Vagina (tissue), 2 donors: ENCODE results near the gene ZNF165. TPM values are rescaled to one million over a fixed set of nuclear protein-coding genes. Genes with fewer than 3 reads are reported as not detected.
A peak's percentile ranks its signal among the peaks of the same experiment; 100 is the strongest.
"Not testable (repeated sequence)": the region's sequence is repeated elsewhere in the genome, so short reads cannot be mapped to it uniquely, and the experiment has no call there.

Source experiments
- DNase-seq, 2 donors: peaks; one replicate each; pipeline ENCODE4 v3.0.0-alpha.2; 2017; ENCODE audit errors: extremely low spot score in 2 of 2
- H3K27ac ChIP-seq: fragments of 200-600 bp; sonication (generic); one replicate; pipeline ENCODE4 v1.5.1; 2019
- H3K27me3 ChIP-seq: fragments of 200-600 bp; sonication (generic); one replicate; pipeline ENCODE4 v1.5.1; 2019
- H3K36me3 ChIP-seq, 2 donors: fragments of 200-600 bp; sonication (generic); one replicate each; pipeline ENCODE4 v1.5.1; 2017 to 2019
- H3K4me1 ChIP-seq: fragments of 200-600 bp; sonication (generic); one replicate; pipeline ENCODE4 v1.5.1; 2019
- H3K4me3 ChIP-seq, 2 donors: fragments of 200-600 bp; sonication (generic); 1 replicate in 1 of 2; 2 replicates in 1 of 2; pipeline ENCODE4 v1.5.1; 2016 to 2019
- H3K9me3 ChIP-seq: fragments of 200-600 bp; sonication (generic); one replicate; pipeline ENCODE4 v1.5.1; 2019
- CTCF ChIP-seq, 3 experiments: fragments of 450-650 bp in 2 of 3; fragments of 200-600 bp in 1 of 3; sonication (generic) in 1 of 3; IDR thresholded peaks; one replicate each; pipeline ENCODE4 v1.5.1; 2017 to 2019; ENCODE audit warnings: antibody characterized with exemption in 3 of 3, mild to moderate bottlenecking in 2 of 3, moderate library complexity in 2 of 3
- POLR2A ChIP-seq, 2 donors: fragments of 450-650 bp; IDR thresholded peaks; one replicate each; pipeline ENCODE4 v1.6.1; 2017; ENCODE audit warnings: antibody characterized with exemption in 2 of 2, mild to moderate bottlenecking in 2 of 2, moderate library complexity in 2 of 2
- POLR2AphosphoS5 ChIP-seq, 2 donors: sonication (generic); formaldehyde crosslinking; IDR thresholded peaks; one replicate each; pipeline ENCODE4 v1.9.0; 2017; ENCODE audit warnings: antibody characterized with exemption in 2 of 2, mild to moderate bottlenecking in 2 of 2, low read depth in 1 of 2; ENCODE audit not compliant: insufficient read depth in 1 of 2
- intact Hi-C: fragments of 100-400 bp; cut with DNase I; formaldehyde crosslinking; loops from one replicate; pipeline ENCODE4 v1.15.1; 2023
- total RNA-seq: library from RNA; depleted of rRNA; stranded (reverse); fragments of >200 nt; gene quantifications from one replicate; pipeline ENCODE4 v1.2.3, GENCODE V29; 2016

Gene ZNF165
- total RNA-seq, 1 donor from 2014 or later = 3.7 TPM

- Histone ChIP-seq H3K36me3 (peaks cover 0 to 20% of the 10 kb centered on the region in 2 donors), H3K27me3 (no peaks in the 10 kb centered on the region), H3K4me1 (peaks cover 14% of the 10 kb centered on the region), H3K4me3 (no peak overlapping the region), H3K27ac (no peak overlapping the region), H3K9me3 (no peaks in the 10 kb centered on the region)
- intact Hi-C loops = loop anchor here (5.0 to 10.0 kb wide), 3 partner anchors 103 to 625 kb away; partner anchors contain the start of gene ZSCAN9
- DNase-seq = no peak
- no peak for TF ChIP-seq POLR2A (IDR thresholded peaks at IDR 0.05)
- no peak for TF ChIP-seq CTCF (IDR thresholded peaks at IDR 0.05)
- TF ChIP-seq POLR2AphosphoS5 (IDR thresholded peaks at IDR 0.05; ENCODE audit: insufficient read depth in 1 of 2, low read depth in 1 of 2) = no peak
Measured at GRCh38 chr6:28121876-28122275, 41.5 kb downstream of the ZNF165 start.

GRCh38 chr6:28122283-28122682, 41.9 kb downstream of the ZNF165 start:
- intact Hi-C loops = loop anchor here (5.0 to 10.0 kb wide), 3 partner anchors 103 to 625 kb away; partner anchors contain the start of gene ZSCAN9
- Histone ChIP-seq H3K4me1 (peaks cover 14% of the 10 kb centered on the region), H3K36me3 (peaks cover 0 to 20% of the 10 kb centered on the region in 2 donors)
- not testable (repeated sequence) for H3K9me3 ChIP-seq, H3K27me3 ChIP-seq, H3K4me3 ChIP-seq, DNase-seq, H3K27ac ChIP-seq

DNA sequence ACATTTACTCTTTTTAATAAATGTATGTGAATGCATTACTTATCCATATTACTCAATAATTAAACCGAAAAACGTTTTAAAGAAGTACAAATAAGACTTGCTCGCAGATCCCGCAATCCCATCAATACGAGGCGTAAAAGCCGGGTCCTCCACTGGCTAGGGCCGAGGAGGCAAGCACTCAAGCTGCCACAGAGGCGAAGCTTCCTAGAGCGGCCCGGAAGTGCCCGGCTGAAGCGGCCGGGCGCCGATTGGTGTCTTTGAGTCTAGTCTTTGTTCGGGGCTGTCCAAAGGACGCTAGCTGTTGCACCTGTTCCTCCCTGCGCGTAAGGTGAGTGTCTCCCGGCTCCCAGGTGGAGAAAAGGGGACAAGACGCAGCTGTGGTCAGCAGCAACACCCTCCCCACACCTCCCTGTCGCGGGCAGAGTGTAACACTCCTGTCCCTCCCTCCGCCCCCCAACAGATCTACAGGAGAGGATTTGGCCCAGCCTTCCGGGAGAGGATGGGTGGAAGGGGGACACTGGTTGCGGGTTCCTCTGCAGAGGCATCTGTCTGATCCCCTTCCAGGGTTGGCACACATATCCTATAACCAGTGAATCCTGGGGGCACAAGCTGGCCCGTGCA, 44.1 kb downstream of the ZNF165 start, which contains the start of gene ZSCAN16:
Gene ZSCAN16, plus strand, starts transcription at position 260 of the 621 bp plus-strand sequence. CDS start 835 bp downstream, outside the sequence.
- TF ChIP-seq CTCF (IDR thresholded peaks at IDR 0.05) (no peak), POLR2AphosphoS5 (IDR thresholded peaks at IDR 0.05; ENCODE audit: insufficient read depth in 1 of 2, low read depth in 1 of 2) (peak; percentile 59 to 65)
- Histone ChIP-seq H3K4me1 (peaks cover 14% of the 10 kb centered on the region), H3K27me3 (no peaks in the 10 kb centered on the region), H3K27ac (peak within 1 kb of the TSS; percentile 46), H3K9me3 (no peaks in the 10 kb centered on the region), H3K36me3 (peaks cover 0 to 20% of the 10 kb centered on the region in 2 donors), H3K4me3 (peak within 1 kb of the TSS; percentile 58 to 60)
- intact Hi-C loops = loop anchor here (5.0 to 10.0 kb wide), 3 partner anchors 100 to 627 kb away; partner anchors contain the start of gene ZSCAN9
- DNase-seq = no peak

DNA sequence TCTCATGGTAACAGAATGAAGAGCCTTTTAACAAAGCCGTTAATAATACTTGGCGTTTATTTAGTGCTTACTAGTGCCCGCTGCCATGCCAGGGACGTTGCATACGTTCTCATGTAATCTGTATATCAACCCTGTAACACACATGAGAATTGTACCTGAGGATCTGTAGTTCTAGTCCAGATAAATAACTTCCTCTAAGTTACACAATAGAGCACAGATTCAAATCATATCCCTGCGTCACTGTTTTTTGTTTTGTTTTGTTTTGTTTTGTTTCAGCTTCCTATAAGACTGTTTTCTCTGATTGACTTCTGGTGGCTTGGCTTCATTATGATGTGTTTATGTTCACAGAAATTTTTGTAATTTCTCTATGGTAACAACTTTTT, 44.6 kb downstream of the ZNF165 start:
- Histone ChIP-seq H3K36me3 (peaks cover 0 to 19% of the 10 kb centered on the region in 2 donors), H3K27me3 (no peaks in the 10 kb centered on the region), H3K9me3 (no peaks in the 10 kb centered on the region), H3K27ac (peak overlapping the region; percentile 46), H3K4me1 (peaks cover 14% of the 10 kb centered on the region), H3K4me3 (peak overlapping the region; percentile 58 to 60)
- DNase-seq = no peak
- intact Hi-C loops = loop anchor here (5.0 to 10.0 kb wide), 3 partner anchors 100 to 628 kb away; partner anchors contain the start of gene ZSCAN9
- TF ChIP-seq CTCF (IDR thresholded peaks at IDR 0.05) = no peak

- H3K27ac ChIP-seq = no peak overlapping the region
- H3K27me3 ChIP-seq = no peaks in the 10 kb centered on the region
- H3K9me3 ChIP-seq = no peaks in the 10 kb centered on the region
- H3K4me3 ChIP-seq = no peak overlapping the region
- TF ChIP-seq CTCF (IDR thresholded peaks at IDR 0.05) (no peak), POLR2A (IDR thresholded peaks at IDR 0.05) (no peak), POLR2AphosphoS5 (IDR thresholded peaks at IDR 0.05; ENCODE audit: insufficient read depth in 1 of 2, low read depth in 1 of 2) (no peak)
- intact Hi-C loops = loop anchor here (10.0 kb wide), 2 partner anchors 99 to 229 kb away; partner anchors contain the start of gene ZSCAN9
- peaks cover 14% of the 10 kb centered on the region for H3K4me1 ChIP-seq
- peaks cover 0 to 15% of the 10 kb centered on the region in 2 donors for H3K36me3 ChIP-seq
- no peak for DNase-seq
Measured at GRCh38 chr6:28125401-28125800, 45.0 kb downstream of the ZNF165 start.
